ENCODE data around the gene MYL1.

The MYL1 gene

GRCh38 chr2:210287301-210287700 lies 27.7 kb downstream of the MYL1 start:
- ChIA-PET POLR2A (no interaction called here), CTCF (interaction anchor here (1.1 kb wide), 1 partner anchor 73 kb away, joined by 3 read pairs; no protein-coding TSS in a partner anchor)
- H3K4me3 ChIP-seq (ENCODE audit: low read depth, low read length) = no peak overlapping the region
- H3K4me1 ChIP-seq (ENCODE audit: control insufficient read depth, insufficient read depth, low read length) = no peaks in the 10 kb centered on the region
- TF ChIP-seq ZNF76 (tag by site-specific recombination; IDR thresholded peaks at IDR 0.05; ENCODE audit: borderline replicate concordance, low read depth) (no peak), ZNF133 (tag by site-specific recombination; IDR thresholded peaks at IDR 0.05) (no peak)
- no peaks in the 10 kb centered on the region for H3K36me3 ChIP-seq (ENCODE audit: control insufficient read depth in 2 of 2, insufficient read depth in 1 of 2, low read length in 2 of 2)
- H3K27ac ChIP-seq (ENCODE audit: extremely low read depth, low read depth, low read length) = no peak overlapping the region
- H3K9me3 ChIP-seq (ENCODE audit: control insufficient read depth, insufficient read depth, low read depth, low read length) = no peaks in the 10 kb centered on the region

- Histone ChIP-seq H3K36me3 (ENCODE audit: control insufficient read depth in 2 of 2, insufficient read depth in 1 of 2, low read length in 2 of 2) (no peaks in the 10 kb centered on the region), H3K4me1 (ENCODE audit: control insufficient read depth, insufficient read depth, low read length) (no peaks in the 10 kb centered on the region), H3K9me3 (ENCODE audit: control insufficient read depth, insufficient read depth, low read depth, low read length) (no peaks in the 10 kb centered on the region), H3K4me3 (ENCODE audit: low read depth, low read length) (no peak overlapping the region), H3K27ac (ENCODE audit: extremely low read depth, low read depth, low read length) (no peak overlapping the region)
- ChIA-PET CTCF (no interaction called here), POLR2A (no interaction called here)
- TF ChIP-seq MYNN (tag by site-specific recombination; IDR thresholded peaks at IDR 0.05; ENCODE audit: borderline replicate concordance) (no peak), ZNF629 (tag by site-specific recombination; IDR thresholded peaks at IDR 0.05) (no peak), ZNF416 (tag by site-specific recombination; IDR thresholded peaks at IDR 0.05) (no peak), ZNF529 (tag by site-specific recombination; IDR thresholded peaks at IDR 0.05; ENCODE audit: insufficient replicate concordance) (no peak), ZNF362 (tag by site-specific recombination; IDR thresholded peaks at IDR 0.05) (no peak), SALL2 (tag by site-specific recombination; IDR thresholded peaks at IDR 0.05; ENCODE audit: borderline replicate concordance) (no peak), ZNF114 (tag by site-specific recombination; IDR thresholded peaks at IDR 0.05) (no peak)
These were observed 28.8 kb downstream of the MYL1 start for GRCh38 chr2:210286123-210286680.

- POLR2A ChIA-PET = no interaction called here
- no peak for TF ChIP-seq TSHZ1 (tag by site-specific recombination; IDR thresholded peaks at IDR 0.05; ENCODE audit: borderline replicate concordance)
- no peak for TF ChIP-seq INSM2 (tag by site-specific recombination; IDR thresholded peaks at IDR 0.05)
- TF ChIP-seq REPIN1 (tag by site-specific recombination; IDR thresholded peaks at IDR 0.05; ENCODE audit: low read depth) = no peak
- no peak for TF ChIP-seq ZNF274 (IDR thresholded peaks at IDR 0.05; ENCODE audit: low read length)
- TF ChIP-seq ZNF274 (tag by site-specific recombination; IDR thresholded peaks at IDR 0.05; ENCODE audit: borderline replicate concordance) = no peak
- TF ChIP-seq ZNF423 (tag by site-specific recombination; IDR thresholded peaks at IDR 0.05) = no peak
- no peak for TF ChIP-seq ZNF501 (tag by site-specific recombination; IDR thresholded peaks at IDR 0.05)
- TF ChIP-seq HOXC10 (CRISPR knock-in tag; IDR thresholded peaks at IDR 0.05) = no peak
- no peak for TF ChIP-seq ZNF670 (tag by site-specific recombination; IDR thresholded peaks at IDR 0.05; ENCODE audit: low read depth)
- TF ChIP-seq ZNF658 (tag by site-specific recombination; IDR thresholded peaks at IDR 0.05) = no peak
- TF ChIP-seq CTCF (tag by site-specific recombination; IDR thresholded peaks at IDR 0.05) = no peak
- TF ChIP-seq ZNF302 (tag by site-specific recombination; IDR thresholded peaks at IDR 0.05; ENCODE audit: low read depth) = no peak
- Histone ChIP-seq H3K36me3 (ENCODE audit: control insufficient read depth in 2 of 2, insufficient read depth in 1 of 2, low read length in 2 of 2) (no peaks in the 10 kb centered on the region), H3K9me3 (ENCODE audit: control insufficient read depth, insufficient read depth, low read depth, low read length) (no peaks in the 10 kb centered on the region), H3K4me3 (ENCODE audit: low read depth, low read length) (no peak overlapping the region), H3K27ac (ENCODE audit: extremely low read depth, low read depth, low read length) (no peak overlapping the region), H3K4me1 (ENCODE audit: control insufficient read depth, insufficient read depth, low read length) (no peaks in the 10 kb centered on the region)
- CTCF ChIA-PET = interaction anchor here (0.6 kb wide), 1 partner anchor 759 kb away, joined by 3 read pairs; no protein-coding TSS in a partner anchor
These were observed 37.8 kb downstream of the MYL1 start for GRCh38 chr2:210277133-210277532.
